Measurements from ENCODE around the gene LITAFD.

Gene LITAFD

GRCh38 chr16:8919089-8919933 lies 37.2 kb downstream of the LITAFD start:
- Histone ChIP-seq H3K9ac (ENCODE audit: low read depth, low read length) (no peak overlapping the region), H3K9me3 (replicated peaks; ENCODE audit: low read length) (no peaks in the 10 kb centered on the region), H3K4me2 (ENCODE audit: low read length) (no peak overlapping the region), H3K4me1 (ENCODE audit: control insufficient read depth, insufficient read depth, low read length) (no peaks in the 10 kb centered on the region), H3K36me3 (ENCODE audit: insufficient read depth, low read length) (peaks cover 74% of the 10 kb centered on the region), H3K4me3 (ENCODE audit: low read length) (no peak overlapping the region), H3K27me3 (ENCODE audit: control insufficient read depth, insufficient read depth, low read length) (no peaks in the 10 kb centered on the region)

GRCh38 chr16:8919934-8920462 lies 37.8 kb downstream of the LITAFD start:
- Histone ChIP-seq H3K9me3 (replicated peaks; ENCODE audit: low read length) (no peaks in the 10 kb centered on the region), H3K9ac (ENCODE audit: low read depth, low read length) (no peak overlapping the region), H3K36me3 (ENCODE audit: insufficient read depth, low read length) (peaks cover 68% of the 10 kb centered on the region), H3K27me3 (ENCODE audit: control insufficient read depth, insufficient read depth, low read length) (no peaks in the 10 kb centered on the region), H3K4me1 (ENCODE audit: control insufficient read depth, insufficient read depth, low read length) (no peaks in the 10 kb centered on the region), H3K4me2 (ENCODE audit: low read length) (no peak overlapping the region), H3K4me3 (ENCODE audit: low read length) (no peak overlapping the region)

DNA sequence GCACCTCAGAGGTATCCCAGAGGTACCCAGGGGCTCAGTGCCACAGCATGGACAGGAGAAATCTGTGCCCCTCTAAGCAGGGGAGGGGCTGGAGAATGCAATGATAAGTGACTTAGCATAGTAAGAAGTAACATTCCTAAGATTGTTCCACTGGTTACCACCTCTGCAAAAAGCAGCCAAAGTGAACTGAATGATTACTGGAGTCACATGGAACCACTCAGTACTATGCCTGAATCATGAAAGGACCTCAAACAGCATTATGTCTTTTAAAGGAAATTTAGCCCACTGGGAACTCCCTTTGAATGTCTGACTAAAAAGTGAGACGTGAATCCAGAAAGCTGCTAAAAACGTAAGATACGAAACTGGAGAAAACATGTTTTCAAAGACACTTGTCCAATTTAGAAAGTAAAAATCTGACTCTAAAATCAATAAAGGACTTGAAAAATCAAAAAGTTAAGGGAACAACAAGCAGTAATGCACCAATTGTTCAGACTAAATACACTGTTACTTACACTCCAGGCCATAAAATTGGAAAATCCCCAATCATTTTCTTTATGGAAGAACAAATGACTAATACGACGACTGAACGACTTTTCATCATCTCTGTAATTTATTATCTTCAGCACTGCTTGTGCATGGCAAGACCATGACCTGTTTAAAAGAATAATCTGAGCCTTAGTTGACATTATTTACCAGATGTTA lies 38.6 kb downstream of the LITAFD start:
- H3K9ac ChIP-seq (ENCODE audit: low read depth, low read length) = no peak overlapping the region
- H3K36me3 ChIP-seq (ENCODE audit: insufficient read depth, low read length) = peaks cover 60% of the 10 kb centered on the region

DNA sequence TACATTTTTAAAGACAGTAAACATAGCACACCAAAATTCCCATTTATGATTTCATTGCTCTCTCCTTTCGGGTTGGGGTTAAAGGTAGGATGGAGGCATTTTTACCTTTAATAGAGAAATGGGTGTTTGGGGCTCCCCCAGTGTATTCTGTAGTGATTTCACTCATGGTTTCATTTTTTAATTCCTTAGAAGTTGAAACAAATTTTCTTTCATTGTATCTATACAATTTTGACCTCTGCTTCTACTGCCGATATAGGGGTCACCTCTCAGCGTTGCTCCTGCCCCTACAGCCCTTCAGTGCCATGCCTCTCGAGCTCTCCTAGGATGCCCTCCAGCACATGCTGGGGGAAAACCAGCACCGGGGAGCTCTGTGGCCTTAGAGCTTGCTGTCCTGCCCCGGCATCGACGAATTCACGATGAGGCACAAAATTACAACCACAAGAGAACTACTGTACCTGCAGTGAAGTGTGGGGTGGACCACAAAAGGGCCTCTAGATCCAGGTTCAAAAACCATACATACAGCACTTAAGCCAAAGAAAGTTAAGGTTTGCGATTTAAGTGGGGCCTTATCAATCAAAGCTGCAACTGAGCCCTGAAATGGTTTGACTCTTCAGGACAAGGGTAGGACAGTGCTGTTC lies 39.3 kb downstream of the LITAFD start:
- peaks cover 53% of the 10 kb centered on the region for H3K36me3 ChIP-seq (ENCODE audit: insufficient read depth, low read length)

More for the DNA sequence above, 38.6 kb downstream of the LITAFD start:
- no peaks in the 10 kb centered on the region for H3K4me1 ChIP-seq (ENCODE audit: control insufficient read depth, insufficient read depth, low read length)
- no peak overlapping the region for H3K4me3 ChIP-seq (ENCODE audit: low read length)
- no peaks in the 10 kb centered on the region for H3K9me3 ChIP-seq (replicated peaks; ENCODE audit: low read length)
- H3K4me2 ChIP-seq (ENCODE audit: low read length) = no peak overlapping the region
- no peaks in the 10 kb centered on the region for H3K27me3 ChIP-seq (ENCODE audit: control insufficient read depth, insufficient read depth, low read length)

DNA sequence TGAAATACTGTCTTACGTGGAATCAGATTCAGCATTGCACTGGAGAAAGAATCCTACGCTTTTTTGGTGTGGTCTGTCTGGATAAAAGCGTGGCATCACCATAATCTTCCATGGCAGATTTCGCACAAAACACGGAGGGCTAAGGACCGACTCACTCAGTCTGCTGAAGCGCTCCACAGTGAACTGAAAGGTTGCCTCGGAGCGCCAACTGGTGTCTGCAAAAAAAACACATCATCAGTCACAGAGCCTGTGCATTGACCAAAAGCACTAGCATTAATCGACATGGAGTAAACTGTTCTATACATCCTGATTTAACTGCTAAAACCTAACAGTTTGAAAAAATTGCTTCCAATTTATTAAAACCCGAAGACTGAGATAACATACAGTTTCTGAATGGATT lies 41.0 kb downstream of the LITAFD start:
- peaks cover 51% of the 10 kb centered on the region for H3K36me3 ChIP-seq (ENCODE audit: insufficient read depth, low read length)

More for the DNA sequence above, 39.3 kb downstream of the LITAFD start:
- no peak overlapping the region for H3K4me2 ChIP-seq (ENCODE audit: low read length)
- no peak overlapping the region for H3K4me3 ChIP-seq (ENCODE audit: low read length)
- H3K4me1 ChIP-seq (ENCODE audit: control insufficient read depth, insufficient read depth, low read length) = no peaks in the 10 kb centered on the region
- H3K9ac ChIP-seq (ENCODE audit: low read depth, low read length) = no peak overlapping the region
- H3K9me3 ChIP-seq (replicated peaks; ENCODE audit: low read length) = no peaks in the 10 kb centered on the region
- no peaks in the 10 kb centered on the region for H3K27me3 ChIP-seq (ENCODE audit: control insufficient read depth, insufficient read depth, low read length)

GRCh38 chr16:8924214-8924613 lies 42.1 kb downstream of the LITAFD start:
- Histone ChIP-seq H3K9ac (ENCODE audit: low read depth, low read length) (no peak overlapping the region), H3K9me3 (replicated peaks; ENCODE audit: low read length) (no peaks in the 10 kb centered on the region), H3K27me3 (ENCODE audit: control insufficient read depth, insufficient read depth, low read length) (no peaks in the 10 kb centered on the region), H3K36me3 (ENCODE audit: insufficient read depth, low read length) (peaks cover 51% of the 10 kb centered on the region), H3K4me3 (ENCODE audit: low read length) (no peak overlapping the region), H3K4me1 (ENCODE audit: control insufficient read depth, insufficient read depth, low read length) (no peaks in the 10 kb centered on the region), H3K4me2 (ENCODE audit: low read length) (no peak overlapping the region)

More for the DNA sequence above, 41.0 kb downstream of the LITAFD start:
- H3K9ac ChIP-seq (ENCODE audit: low read depth, low read length) = no peak overlapping the region
- H3K4me1 ChIP-seq (ENCODE audit: control insufficient read depth, insufficient read depth, low read length) = no peaks in the 10 kb centered on the region
- no peak overlapping the region for H3K4me2 ChIP-seq (ENCODE audit: low read length)
- no peak overlapping the region for H3K4me3 ChIP-seq (ENCODE audit: low read length)
- H3K9me3 ChIP-seq (replicated peaks; ENCODE audit: low read length) = no peaks in the 10 kb centered on the region
- no peaks in the 10 kb centered on the region for H3K27me3 ChIP-seq (ENCODE audit: control insufficient read depth, insufficient read depth, low read length)

DNA sequence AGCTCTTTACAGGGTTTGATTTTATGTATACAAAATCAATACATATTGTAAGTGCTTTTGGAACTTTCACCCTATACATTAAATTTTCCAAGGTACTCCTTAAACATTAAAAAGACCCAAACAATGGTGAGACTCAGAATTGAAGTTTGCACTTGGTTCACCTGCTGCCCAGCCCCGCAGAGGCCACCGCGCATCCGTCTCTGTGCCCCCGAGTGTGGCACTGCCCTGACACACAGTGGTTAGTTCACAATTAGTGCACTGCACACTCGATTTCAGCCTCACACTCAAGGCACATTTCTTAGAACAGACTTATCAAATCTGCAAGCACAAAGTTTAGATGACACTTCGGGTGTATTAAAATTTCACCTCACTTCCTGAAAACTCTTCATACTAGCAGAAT lies 43.3 kb downstream of the LITAFD start:
- H3K4me3 ChIP-seq (ENCODE audit: low read length) = no peak overlapping the region
- H3K9me3 ChIP-seq (replicated peaks; ENCODE audit: low read length) = no peaks in the 10 kb centered on the region
- no peaks in the 10 kb centered on the region for H3K27me3 ChIP-seq (ENCODE audit: control insufficient read depth, insufficient read depth, low read length)
- H3K36me3 ChIP-seq (ENCODE audit: insufficient read depth, low read length) = peaks cover 47% of the 10 kb centered on the region
- no peaks in the 10 kb centered on the region for H3K4me1 ChIP-seq (ENCODE audit: control insufficient read depth, insufficient read depth, low read length)
- H3K4me2 ChIP-seq (ENCODE audit: low read length) = no peak overlapping the region
- H3K9ac ChIP-seq (ENCODE audit: low read depth, low read length) = no peak overlapping the region

DNA sequence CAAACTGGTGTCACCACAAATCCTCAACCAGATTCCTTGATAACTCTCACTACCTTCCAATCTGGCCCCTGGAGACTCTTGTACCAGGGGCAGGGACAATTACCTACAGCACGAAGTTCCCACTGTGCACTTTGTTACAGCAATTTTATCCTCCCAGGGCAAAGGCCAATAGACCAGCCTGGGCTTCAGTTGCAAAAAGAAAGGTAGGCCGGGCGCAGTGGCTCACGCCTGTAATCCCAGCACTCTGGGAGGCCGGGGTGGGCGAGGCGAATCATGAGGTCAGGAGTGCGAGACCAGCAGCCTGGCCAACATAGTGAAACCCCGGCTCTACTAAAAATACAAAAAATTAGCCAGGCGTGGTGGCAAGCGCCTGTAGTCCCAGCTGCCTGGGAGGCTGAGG lies 44.7 kb downstream of the LITAFD start:
- Histone ChIP-seq H3K9me3 (replicated peaks; ENCODE audit: low read length) (no peaks in the 10 kb centered on the region), H3K36me3 (ENCODE audit: insufficient read depth, low read length) (peaks cover 33% of the 10 kb centered on the region), H3K4me3 (ENCODE audit: low read length) (no peak overlapping the region), H3K4me2 (ENCODE audit: low read length) (no peak overlapping the region), H3K4me1 (ENCODE audit: control insufficient read depth, insufficient read depth, low read length) (no peaks in the 10 kb centered on the region), H3K27me3 (ENCODE audit: control insufficient read depth, insufficient read depth, low read length) (no peaks in the 10 kb centered on the region), H3K9ac (ENCODE audit: low read depth, low read length) (no peak overlapping the region)

- Histone ChIP-seq H3K36me3 (ENCODE audit: insufficient read depth, low read length) (peaks cover 22% of the 10 kb centered on the region), H3K9me3 (replicated peaks; ENCODE audit: low read length) (no peaks in the 10 kb centered on the region), H3K4me2 (ENCODE audit: low read length) (no peak overlapping the region), H3K4me1 (ENCODE audit: control insufficient read depth, insufficient read depth, low read length) (no peaks in the 10 kb centered on the region), H3K9ac (ENCODE audit: low read depth, low read length) (no peak overlapping the region), H3K4me3 (ENCODE audit: low read length) (no peak overlapping the region), H3K27me3 (ENCODE audit: control insufficient read depth, insufficient read depth, low read length) (no peaks in the 10 kb centered on the region)
Measured at GRCh38 chr16:8928467-8928957, 46.4 kb downstream of the LITAFD start.

GRCh38 chr16:8929086-8929748 lies 47.1 kb downstream of the LITAFD start:
- H3K4me2 ChIP-seq (ENCODE audit: low read length) = no peak overlapping the region
- H3K9ac ChIP-seq (ENCODE audit: low read depth, low read length) = no peak overlapping the region
- no peaks in the 10 kb centered on the region for H3K9me3 ChIP-seq (replicated peaks; ENCODE audit: low read length)
- H3K4me1 ChIP-seq (ENCODE audit: control insufficient read depth, insufficient read depth, low read length) = no peaks in the 10 kb centered on the region
- H3K4me3 ChIP-seq (ENCODE audit: low read length) = no peak overlapping the region
- no peaks in the 10 kb centered on the region for H3K27me3 ChIP-seq (ENCODE audit: control insufficient read depth, insufficient read depth, low read length)
- H3K36me3 ChIP-seq (ENCODE audit: insufficient read depth, low read length) = peaks cover 22% of the 10 kb centered on the region

GRCh38 chr16:8931859-8932258 lies 49.7 kb downstream of the LITAFD start:
- Histone ChIP-seq H3K9ac (ENCODE audit: low read depth, low read length) (no peak overlapping the region), H3K27me3 (ENCODE audit: control insufficient read depth, insufficient read depth, low read length) (no peaks in the 10 kb centered on the region), H3K4me1 (ENCODE audit: control insufficient read depth, insufficient read depth, low read length) (no peaks in the 10 kb centered on the region), H3K9me3 (replicated peaks; ENCODE audit: low read length) (no peaks in the 10 kb centered on the region), H3K36me3 (ENCODE audit: insufficient read depth, low read length) (peaks cover 22% of the 10 kb centered on the region), H3K4me2 (ENCODE audit: low read length) (no peak overlapping the region), H3K4me3 (ENCODE audit: low read length) (no peak overlapping the region)
